ENCODE data around the gene TEX14.

TEX14 gene

DNA sequence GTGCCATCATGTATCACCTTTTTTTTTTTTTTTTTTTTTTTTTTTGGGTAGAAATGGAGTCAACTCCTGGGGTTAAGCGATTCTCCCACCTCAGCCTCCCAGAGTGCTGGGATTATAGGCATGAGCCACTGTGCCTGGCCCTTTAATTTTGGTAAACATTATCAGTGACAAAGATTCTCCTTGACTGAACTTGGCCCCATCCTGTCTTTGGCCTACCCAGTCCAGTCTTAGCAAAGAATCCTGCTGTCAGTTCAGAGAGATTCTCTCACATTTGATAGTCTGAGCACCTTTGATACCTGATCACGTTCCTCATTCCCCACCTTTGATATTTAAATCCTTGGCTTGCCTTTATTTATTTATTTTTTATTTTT, 12.1 kb upstream of the TEX14 start:
- DNase-seq (ENCODE audit: low read depth in 1 of 2, low spot score in 1 of 2), result no peak
- H3K27me3 ChIP-seq (ENCODE audit: insufficient read depth, poor library complexity, severe bottlenecking), result no peaks in the 10 kb centered on the region
- no peak overlapping the region for H3K27ac ChIP-seq (replicated peaks)
- no peak overlapping the region for H3K4me3 ChIP-seq (replicated peaks; ENCODE audit: insufficient read depth, low read length)
- no peak for TF ChIP-seq REST (IDR thresholded peaks at IDR 0.05; ENCODE audit: insufficient replicate concordance, low read depth)
- TF ChIP-seq, protein P1, sequence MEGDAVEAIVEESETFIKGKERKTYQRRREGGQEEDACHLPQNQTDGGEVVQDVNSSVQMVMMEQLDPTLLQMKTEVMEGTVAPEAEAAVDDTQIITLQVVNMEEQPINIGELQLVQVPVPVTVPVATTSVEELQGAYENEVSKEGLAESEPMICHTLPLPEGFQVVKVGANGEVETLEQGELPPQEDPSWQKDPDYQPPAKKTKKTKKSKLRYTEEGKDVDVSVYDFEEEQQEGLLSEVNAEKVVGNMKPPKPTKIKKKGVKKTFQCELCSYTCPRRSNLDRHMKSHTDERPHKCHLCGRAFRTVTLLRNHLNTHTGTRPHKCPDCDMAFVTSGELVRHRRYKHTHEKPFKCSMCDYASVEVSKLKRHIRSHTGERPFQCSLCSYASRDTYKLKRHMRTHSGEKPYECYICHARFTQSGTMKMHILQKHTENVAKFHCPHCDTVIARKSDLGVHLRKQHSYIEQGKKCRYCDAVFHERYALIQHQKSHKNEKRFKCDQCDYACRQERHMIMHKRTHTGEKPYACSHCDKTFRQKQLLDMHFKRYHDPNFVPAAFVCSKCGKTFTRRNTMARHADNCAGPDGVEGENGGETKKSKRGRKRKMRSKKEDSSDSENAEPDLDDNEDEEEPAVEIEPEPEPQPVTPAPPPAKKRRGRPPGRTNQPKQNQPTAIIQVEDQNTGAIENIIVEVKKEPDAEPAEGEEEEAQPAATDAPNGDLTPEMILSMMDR (IDR thresholded peaks at IDR 0.05; ENCODE audit: insufficient read depth, low read length), result no peak
- TF ChIP-seq SPI1 (IDR thresholded peaks at IDR 0.05; ENCODE audit: borderline replicate concordance, low read depth), result no peak
- no peak for TF ChIP-seq POLR2AphosphoS5 (IDR thresholded peaks at IDR 0.05; ENCODE audit: low read depth)
- no peak for TF ChIP-seq GABPA (IDR thresholded peaks at IDR 0.05; ENCODE audit: low read depth)

DNA sequence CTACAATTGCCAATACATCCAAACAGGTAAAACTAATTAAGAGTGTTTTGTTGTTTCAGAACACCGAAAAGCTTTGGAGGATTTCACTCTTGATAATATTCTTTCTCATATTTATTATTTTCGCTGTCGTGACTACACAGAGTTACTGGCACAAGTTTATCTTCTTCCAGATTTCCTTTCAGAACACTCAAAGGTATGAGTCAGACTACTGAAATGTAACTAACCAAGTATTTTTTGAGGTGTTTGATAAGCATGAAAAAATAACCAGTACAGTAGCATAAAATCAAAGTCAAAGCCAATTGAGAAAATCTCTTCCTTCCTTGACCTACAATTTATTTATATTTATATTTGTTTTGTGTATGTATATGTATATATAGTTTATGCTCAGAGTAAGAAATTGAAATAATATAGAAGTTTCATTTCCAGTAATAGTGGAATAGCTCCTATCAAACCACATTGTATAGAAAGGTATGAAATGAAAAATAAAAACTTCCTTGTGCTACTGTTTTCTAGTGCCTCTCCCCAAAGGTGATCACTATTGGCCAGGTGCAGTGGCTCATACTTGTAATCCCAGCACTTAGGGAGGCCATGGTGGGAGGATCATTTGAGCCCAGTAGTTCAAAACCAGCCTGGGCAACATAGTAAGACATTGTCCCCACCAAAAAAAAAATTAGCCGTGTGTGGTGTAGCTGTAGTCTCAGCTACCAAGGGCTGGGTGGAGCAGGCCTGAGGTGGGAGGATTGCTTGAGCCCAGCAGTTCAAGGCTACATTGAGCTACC, 11.5 kb upstream of the TEX14 start:
- DNase-seq (ENCODE audit: low read depth in 1 of 2, low spot score in 1 of 2), result no peak
- no peak overlapping the region for H3K27ac ChIP-seq (replicated peaks)
- no peak overlapping the region for H3K4me3 ChIP-seq (replicated peaks; ENCODE audit: insufficient read depth, low read length)
- no peaks in the 10 kb centered on the region for H3K27me3 ChIP-seq (ENCODE audit: insufficient read depth, poor library complexity, severe bottlenecking)
- TF ChIP-seq REST (IDR thresholded peaks at IDR 0.05; ENCODE audit: insufficient replicate concordance, low read depth), result no peak
- no peak for TF ChIP-seq POLR2AphosphoS5 (IDR thresholded peaks at IDR 0.05; ENCODE audit: low read depth)
- TF ChIP-seq SPI1 (IDR thresholded peaks at IDR 0.05; ENCODE audit: borderline replicate concordance, low read depth), result no peak
- TF ChIP-seq GABPA (IDR thresholded peaks at IDR 0.05; ENCODE audit: low read depth), result no peak
- TF ChIP-seq, protein P1 (IDR thresholded peaks at IDR 0.05; ENCODE audit: insufficient read depth, low read length), result no peak

GRCh38 chr17:58702708-58703107, 10.9 kb upstream of the TEX14 start:
- no peak for DNase-seq (ENCODE audit: low read depth in 1 of 2, low spot score in 1 of 2)
- Histone ChIP-seq H3K4me3 (replicated peaks; ENCODE audit: insufficient read depth, low read length) (no peak overlapping the region), H3K27me3 (ENCODE audit: insufficient read depth, poor library complexity, severe bottlenecking) (no peaks in the 10 kb centered on the region), H3K27ac (replicated peaks) (no peak overlapping the region)
- TF ChIP-seq SPI1 (IDR thresholded peaks at IDR 0.05; ENCODE audit: borderline replicate concordance, low read depth), result no peak
- no peak for TF ChIP-seq REST (IDR thresholded peaks at IDR 0.05; ENCODE audit: insufficient replicate concordance, low read depth)
- TF ChIP-seq GABPA (IDR thresholded peaks at IDR 0.05; ENCODE audit: low read depth), result no peak
- TF ChIP-seq, protein P1 (IDR thresholded peaks at IDR 0.05; ENCODE audit: insufficient read depth, low read length), result no peak
- no peak for TF ChIP-seq POLR2AphosphoS5 (IDR thresholded peaks at IDR 0.05; ENCODE audit: low read depth)
